HCT116 (cell line): ENCODE measurements around the gene RPL4. TPM values are rescaled to one million over a fixed set of nuclear protein-coding genes. Genes with fewer than 3 reads are reported as not detected.

Source experiments
- ATAC-seq: fragments of 200-7000 bp; cut with Tn5 transposase; 2 replicates; pipeline ENCODE4 v1.9.1; 2020; ENCODE audit warnings: mild to moderate bottlenecking, moderate library complexity
- BruUV-seq: library from RNA; stranded (reverse); fragments of 400-500 nt; replicated peaks from 2 replicates; lab custom pipeline; 2021; lab: Mats Ljungman, UMichigan
- CTCF ChIA-PET: fragments of 300-600 bp; sonication (Branson Sonifier 250); formaldehyde crosslinking; loops from one replicate; lab custom pipeline; 2021; ENCODE audit warnings: antibody characterized with exemption; lab: Charles Lee
- POLR2A ChIA-PET: fragments of 300-600, 350-600 bp; sonication (Branson Sonifier 250); formaldehyde crosslinking; loops from one replicate; lab custom pipeline; 2021; ENCODE audit warnings: antibody characterized with exemption; lab: Charles Lee
- RAD21 ChIA-PET, 2 experiments: fragments of 300-600 bp; sonication (Branson Sonifier 250); formaldehyde crosslinking; loops; one replicate each; lab custom pipeline; 2023; ENCODE audit warnings: low total read pairs in 2 of 2; ENCODE audit not compliant: uncharacterized antibody in 2 of 2, unreplicated experiment in 2 of 2, low non-redundant PET in 1 of 2; lab: Charles Lee
- DNase-seq: peaks from one replicate; pipeline ENCODE4 v3.0.0-alpha.2; 2010; ENCODE audit warnings: low read depth, low spot score
- H2AFZ ChIP-seq: fragments of 200-600 bp; shearing (Covaris generic), sonication (generic); 2 replicates; pipeline ENCODE4 v1.6.1; 2017; ENCODE audit warnings: low read depth, mixed run types, mixed read lengths, antibody characterized with exemption, low read length; ENCODE audit not compliant: poor library complexity, severe bottlenecking
- H3K27ac ChIP-seq: 2 replicates; pipeline ENCODE4 v1.5.1; 2012; ENCODE audit warnings: low read depth, low read length
- H3K27me3 ChIP-seq: fragments of 200-600 bp; sonication (generic); 2 replicates; pipeline ENCODE4 v1.6.1; 2016; ENCODE audit warnings: mixed run types, low read length, mixed read lengths; ENCODE audit not compliant: insufficient read depth
- H3K36me3 ChIP-seq, 2 experiments: fragments of 200-500 bp in 1 of 2; fragments of 200-600 bp in 1 of 2; sonication (Bioruptor generic) in 1 of 2; sonication (generic) in 1 of 2; 2 replicates each; pipeline versions ENCODE4 v1.5.1 to v1.6.1; 2014 to 2016; ENCODE audit warnings: low read length in 2 of 2, inconsistent platforms in 1 of 2, mixed read lengths in 1 of 2, mixed run types in 1 of 2; ENCODE audit not compliant: insufficient read depth in 2 of 2, control insufficient read depth in 1 of 2
- H3K4me1 ChIP-seq, 2 experiments: fragments of 200-600 bp in 1 of 2; sonication (generic) in 1 of 2; 2 replicates each; pipeline versions ENCODE4 v1.5.1 to v1.6.1; 2012 to 2017; ENCODE audit warnings: low read length in 2 of 2, inconsistent platforms in 1 of 2, mild to moderate bottlenecking in 1 of 2, mixed read lengths in 1 of 2, mixed run types in 1 of 2, moderate library complexity in 1 of 2; ENCODE audit not compliant: insufficient read depth in 2 of 2, control insufficient read depth in 1 of 2
- H3K4me2 ChIP-seq: fragments of 200-600 bp; sonication (generic); 2 replicates; pipeline ENCODE4 v1.6.1; 2017; ENCODE audit warnings: mixed run types, low read length, mixed read lengths
- H3K4me3 ChIP-seq, 2 experiments: fragments of 200-600 bp in 1 of 2; sonication (generic) in 1 of 2; replicated peaks in 1 of 2; 2 replicates each; pipeline ENCODE4 v1.5.1; 2011 to 2016; ENCODE audit warnings: low read length in 2 of 2, control low read depth in 1 of 2, low read depth in 1 of 2, mild to moderate bottlenecking in 1 of 2, mixed read lengths in 1 of 2, mixed run types in 1 of 2
- H3K79me2 ChIP-seq: fragments of 200-600 bp; sonication (generic); 2 replicates; pipeline ENCODE4 v1.6.1; 2017; ENCODE audit warnings: mild to moderate bottlenecking, mixed run types, low read length, moderate library complexity, mixed read lengths; ENCODE audit not compliant: insufficient read depth
- H3K9ac ChIP-seq: fragments of 200-600 bp; sonication (generic); 2 replicates; pipeline ENCODE4 v1.6.1; 2016; ENCODE audit warnings: low read length, mixed read lengths
- H3K9me2 ChIP-seq: fragments of 200-600 bp; sonication (generic), shearing (Covaris generic); 2 replicates; pipeline ENCODE4 v1.6.1; 2017; ENCODE audit warnings: mixed run types, mild to moderate bottlenecking, moderate library complexity; ENCODE audit not compliant: insufficient read depth
- H3K9me3 ChIP-seq, 2 experiments: fragments of 200-500 bp in 1 of 2; fragments of 200-600 bp in 1 of 2; sonication (Bioruptor generic) in 1 of 2; sonication (generic) in 1 of 2; 2 replicates each; pipeline ENCODE4 v1.6.1; 2014 to 2017; ENCODE audit warnings: low read length in 2 of 2, mixed read lengths in 2 of 2, inconsistent platforms in 1 of 2, low read depth in 1 of 2, mild to moderate bottlenecking in 1 of 2, mixed run types in 1 of 2, moderate library complexity in 1 of 2; ENCODE audit not compliant: control insufficient read depth in 1 of 2, insufficient read depth in 1 of 2
- H4K20me1 ChIP-seq: fragments of 200-600 bp; sonication (generic), shearing (Covaris generic); 2 replicates; pipeline ENCODE4 v1.6.1; 2017; ENCODE audit warnings: mixed run types, mild to moderate bottlenecking, moderate library complexity; ENCODE audit not compliant: insufficient read depth
- EGR1 ChIP-seq: IDR thresholded peaks from 2 replicates; pipeline ENCODE4 v1.6.1; 2012; ENCODE audit warnings: low read depth
- ELF1 ChIP-seq: IDR thresholded peaks from 2 replicates; pipeline ENCODE4 v1.6.1; 2012; ENCODE audit warnings: low read depth, borderline replicate concordance
- EZH2 ChIP-seq: fragments of 200-600 bp; sonication (generic); IDR thresholded peaks from 2 replicates; pipeline ENCODE4 v1.6.1; 2017; ENCODE audit warnings: antibody characterized with exemption, mixed run types
- FOSL1 ChIP-seq: IDR thresholded peaks from 2 replicates; pipeline ENCODE4 v1.6.1; 2012; ENCODE audit warnings: low read depth
- POLR2A ChIP-seq: IDR thresholded peaks from 2 replicates; pipeline ENCODE4 v1.7.0; 2011; ENCODE audit warnings: borderline replicate concordance; ENCODE audit not compliant: insufficient read depth, insufficient read length; ENCODE audit errors: extremely low read depth
- SIN3A ChIP-seq: IDR thresholded peaks from 2 replicates; pipeline ENCODE4 v1.6.1; 2012; ENCODE audit warnings: low read depth
- SRF ChIP-seq: IDR thresholded peaks from 2 replicates; pipeline ENCODE4 v1.6.1; 2012; ENCODE audit warnings: low read depth
- TCF7L2 ChIP-seq: IDR thresholded peaks from 2 replicates; pipeline ENCODE4 v1.7.0; 2011; ENCODE audit warnings: borderline replicate concordance, inconsistent platforms; ENCODE audit not compliant: insufficient read depth, insufficient read length; ENCODE audit errors: extremely low read depth
- YY1 ChIP-seq: IDR thresholded peaks from 2 replicates; pipeline ENCODE4 v1.6.1; 2011; ENCODE audit warnings: low read length, low read depth, moderate library complexity, mild to moderate bottlenecking; ENCODE audit not compliant: insufficient replicate concordance; ENCODE audit errors: extremely low read depth
- ZNF274 ChIP-seq: fragments of 200-500 bp; sonication (Bioruptor generic); IDR thresholded peaks from 2 replicates; pipeline ENCODE4 v1.6.1; 2014; ENCODE audit warnings: mild to moderate bottlenecking, low read depth, low read length, inconsistent platforms
- intact Hi-C: fragments of 100-400 bp; cut with micrococcal nuclease; formaldehyde crosslinking; loops from 2 replicates; pipeline ENCODE4 v1.10.0; 2022
- total RNA-seq: library from RNA; stranded (reverse); gene quantifications from one replicate; pipeline ENCODE4 v1.2.1, GENCODE V29; 2021; ENCODE audit not compliant: unreplicated experiment
- TF ChIP-seq, protein P1 (sequence below): IDR thresholded peaks from 2 replicates; pipeline ENCODE4 v1.6.1; 2011; ENCODE audit warnings: mild to moderate bottlenecking, low read length, moderate library complexity; ENCODE audit not compliant: insufficient replicate concordance; ENCODE audit errors: extremely low read depth

RPL4 gene
- total RNA-seq, 1 experiment from 2014 or later = 3,818 TPM

DNA sequence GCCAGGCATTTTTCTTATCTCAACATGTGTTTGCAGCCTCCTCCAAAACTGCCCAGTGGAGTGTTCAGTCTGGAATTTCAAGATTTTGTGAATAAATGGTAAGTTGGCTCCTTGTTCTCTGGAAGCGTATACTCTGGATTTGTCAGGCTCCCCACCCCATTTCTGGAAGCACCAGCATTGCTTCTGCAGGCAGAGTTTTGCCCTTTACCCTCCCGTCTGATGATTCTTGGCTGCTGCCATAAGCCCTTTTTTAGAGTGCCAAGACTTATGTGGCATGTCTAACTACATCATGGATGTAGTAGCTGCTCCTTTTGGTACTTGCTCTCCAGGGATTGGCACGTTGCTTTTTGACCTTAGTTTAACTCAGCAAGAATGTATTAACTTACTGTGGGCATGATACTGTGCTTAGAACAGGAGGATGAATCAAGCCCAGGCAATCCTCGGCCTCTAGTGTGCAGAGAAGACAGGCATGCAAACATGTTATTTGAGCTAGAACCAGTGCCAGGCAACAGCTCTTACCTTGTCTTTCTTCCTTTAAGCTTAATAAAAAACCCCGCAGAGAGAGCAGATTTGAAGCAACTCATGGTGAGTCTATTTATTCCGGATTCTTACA lies 15.4 kb downstream of the RPL4 start:
- ATAC-seq (no peak), DNase-seq (no peak)
- Histone ChIP-seq H3K79me2 (peaks cover 10% of the 10 kb centered on the region; the same call in 1 of the 2 replicates), H2AFZ (no peak overlapping the region), H3K4me3 (no peak overlapping the region), H3K9me3 (no peaks in the 10 kb centered on the region), H3K36me3 (peaks cover 35 to 40% of the 10 kb centered on the region in 2 experiments), H3K27ac (no peak overlapping the region), H3K27me3 (no peaks in the 10 kb centered on the region), H4K20me1 (no peaks in the 10 kb centered on the region), H3K9ac (no peak overlapping the region), H3K4me1 (no peaks in the 10 kb centered on the region; a peak in 1 of 4 replicates), H3K9me2 (no peaks in the 10 kb centered on the region), H3K4me2 (no peak overlapping the region)
- POLR2A ChIA-PET = interaction anchor here (0.9 kb wide), 1 partner anchor 8 kb away, joined by 3 read pairs; no protein-coding TSS in a partner anchor
- BruUV-seq = no TSS peak
- no peak for TF ChIP-seq FOSL1
- no peak for TF ChIP-seq EZH2
- no peak for TF ChIP-seq SIN3A
- no peak for TF ChIP-seq ZNF274
- TF ChIP-seq, protein P1, sequence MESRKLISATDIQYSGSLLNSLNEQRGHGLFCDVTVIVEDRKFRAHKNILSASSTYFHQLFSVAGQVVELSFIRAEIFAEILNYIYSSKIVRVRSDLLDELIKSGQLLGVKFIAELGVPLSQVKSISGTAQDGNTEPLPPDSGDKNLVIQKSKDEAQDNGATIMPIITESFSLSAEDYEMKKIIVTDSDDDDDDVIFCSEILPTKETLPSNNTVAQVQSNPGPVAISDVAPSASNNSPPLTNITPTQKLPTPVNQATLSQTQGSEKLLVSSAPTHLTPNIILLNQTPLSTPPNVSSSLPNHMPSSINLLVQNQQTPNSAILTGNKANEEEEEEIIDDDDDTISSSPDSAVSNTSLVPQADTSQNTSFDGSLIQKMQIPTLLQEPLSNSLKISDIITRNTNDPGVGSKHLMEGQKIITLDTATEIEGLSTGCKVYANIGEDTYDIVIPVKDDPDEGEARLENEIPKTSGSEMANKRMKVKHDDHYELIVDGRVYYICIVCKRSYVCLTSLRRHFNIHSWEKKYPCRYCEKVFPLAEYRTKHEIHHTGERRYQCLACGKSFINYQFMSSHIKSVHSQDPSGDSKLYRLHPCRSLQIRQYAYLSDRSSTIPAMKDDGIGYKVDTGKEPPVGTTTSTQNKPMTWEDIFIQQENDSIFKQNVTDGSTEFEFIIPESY = no peak
- no peak for TF ChIP-seq EGR1
- TF ChIP-seq TCF7L2 = no peak
- no peak for TF ChIP-seq SRF
- TF ChIP-seq YY1 = no peak
- TF ChIP-seq POLR2A = no peak
- TF ChIP-seq ELF1 = no peak
- CTCF ChIA-PET = interaction anchor here (2.0 kb wide), 1 partner anchor 9 kb away, joined by 8 read pairs; no protein-coding TSS in a partner anchor
- intact Hi-C loops = no loop called here
- RAD21 ChIA-PET = no interaction called here
